Loucy (cell line): ENCODE data around the gene SLC6A9.

Source experiments
- H2AFZ ChIP-seq: fragments of 200-600 bp; sonication (generic); 2 replicates; pipeline ENCODE4 v1.6.0; 2016; ENCODE audit warnings: antibody characterized with exemption, mild to moderate bottlenecking, low read length, moderate library complexity
- H3F3A ChIP-seq: fragments of 200-600 bp; 2 replicates; pipeline ENCODE4 v1.6.0; 2016; ENCODE audit warnings: antibody characterized with exemption, low read depth, mild to moderate bottlenecking
- H3K27me3 ChIP-seq: fragments of 200-600 bp; sonication (generic); 2 replicates; pipeline ENCODE4 v1.6.1; 2014; ENCODE audit warnings: low read length, mild to moderate bottlenecking; ENCODE audit not compliant: insufficient read depth, poor library complexity, severe bottlenecking
- H3K36me3 ChIP-seq: fragments of 200-600 bp; sonication (generic); 2 replicates; pipeline ENCODE4 v1.6.1; 2016; ENCODE audit warnings: low read length; ENCODE audit not compliant: insufficient read depth
- H3K4me1 ChIP-seq: fragments of 200-600 bp; sonication (generic); 2 replicates; pipeline ENCODE4 v1.5.1; 2014; ENCODE audit warnings: low read length, mild to moderate bottlenecking; ENCODE audit not compliant: insufficient read depth, poor library complexity, severe bottlenecking
- H3K4me2 ChIP-seq: fragments of 200-600 bp; sonication (generic); 2 replicates; pipeline ENCODE4 v1.6.0; 2014; ENCODE audit warnings: antibody characterized with exemption, low read length, low read depth, mild to moderate bottlenecking; ENCODE audit not compliant: poor library complexity, severe bottlenecking
- H3K4me3 ChIP-seq: fragments of 200-600 bp; sonication (generic); 2 replicates; pipeline ENCODE4 v1.5.1; 2014; ENCODE audit warnings: low read length, mild to moderate bottlenecking, mixed read lengths; ENCODE audit not compliant: poor library complexity, severe bottlenecking
- H3K79me2 ChIP-seq: fragments of 200-600 bp; sonication (generic); 2 replicates; pipeline ENCODE4 v1.6.1; 2014; ENCODE audit warnings: low read length; ENCODE audit not compliant: insufficient read depth
- H3K9ac ChIP-seq: fragments of 200-600 bp; sonication (generic); 2 replicates; pipeline ENCODE4 v1.6.0; 2014; ENCODE audit warnings: mild to moderate bottlenecking, low read depth, low read length, moderate library complexity; ENCODE audit not compliant: poor library complexity, severe bottlenecking
- H3K9me2 ChIP-seq: fragments of 200-600 bp; sonication (generic); replicated peaks from 2 replicates; pipeline ENCODE4 v1.6.1; 2016; ENCODE audit warnings: low read depth, low read length, mixed read lengths
- H3K9me3 ChIP-seq: fragments of 200-600 bp; sonication (generic); 2 replicates; pipeline ENCODE4 v1.6.1; 2014; ENCODE audit warnings: mild to moderate bottlenecking, antibody characterized with exemption, low read length, low read depth; ENCODE audit not compliant: insufficient read depth
- H4K20me1 ChIP-seq: fragments of 200-600 bp; sonication (generic); 2 replicates; pipeline ENCODE4 v1.6.0; 2014; ENCODE audit warnings: antibody characterized with exemption, low read length, mild to moderate bottlenecking; ENCODE audit not compliant: insufficient read depth, poor library complexity, severe bottlenecking
- EZH2phosphoT487 ChIP-seq: fragments of 200-600 bp; IDR thresholded peaks from 2 replicates; pipeline ENCODE4 v1.6.1; 2018; ENCODE audit warnings: antibody characterized with exemption, mild to moderate bottlenecking, moderate library complexity, borderline replicate concordance
- TF ChIP-seq, protein P1 (sequence below): fragments of 200-600 bp; sonication (generic); conservative IDR thresholded peaks from 2 replicates; pipeline ENCODE4 v1.5.1; 2014; ENCODE audit warnings: mild to moderate bottlenecking, antibody characterized with exemption, low read length

The SLC6A9 gene

DNA sequence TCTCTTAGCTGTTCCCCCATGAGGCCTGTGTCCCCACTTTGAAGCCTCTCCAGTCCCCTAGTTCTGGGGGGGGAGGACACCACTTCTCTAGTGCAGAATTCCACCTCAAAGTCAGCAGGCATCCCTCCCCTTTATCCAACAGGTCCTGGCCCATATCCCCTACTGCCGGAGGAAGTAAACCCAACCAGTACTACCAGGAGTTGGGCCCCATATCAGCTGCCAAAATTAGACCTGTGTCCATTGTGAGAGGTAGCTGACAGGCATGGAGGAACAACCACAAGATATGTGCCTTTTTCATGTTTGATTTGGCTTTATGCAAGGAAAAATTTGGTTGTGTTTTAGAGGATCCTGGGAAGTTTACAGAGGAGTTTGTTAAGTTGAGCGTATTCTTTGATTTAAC lies 22.1 kb upstream of the SLC6A9 start:
- no peak overlapping the region for H2AFZ ChIP-seq
- H3K79me2 ChIP-seq, result no peaks in the 10 kb centered on the region
- peaks cover 5% of the 10 kb centered on the region for H3K4me1 ChIP-seq
- no peaks in the 10 kb centered on the region for H3K27me3 ChIP-seq
- no peaks in the 10 kb centered on the region for H3F3A ChIP-seq
- no peaks in the 10 kb centered on the region for H3K36me3 ChIP-seq
- no peaks in the 10 kb centered on the region for H4K20me1 ChIP-seq
- no peak overlapping the region for H3K4me3 ChIP-seq
- H3K9ac ChIP-seq, result no peak overlapping the region
- no peaks in the 10 kb centered on the region for H3K9me2 ChIP-seq
- no peak overlapping the region for H3K4me2 ChIP-seq
- no peaks in the 10 kb centered on the region for H3K9me3 ChIP-seq
- TF ChIP-seq, protein P1, sequence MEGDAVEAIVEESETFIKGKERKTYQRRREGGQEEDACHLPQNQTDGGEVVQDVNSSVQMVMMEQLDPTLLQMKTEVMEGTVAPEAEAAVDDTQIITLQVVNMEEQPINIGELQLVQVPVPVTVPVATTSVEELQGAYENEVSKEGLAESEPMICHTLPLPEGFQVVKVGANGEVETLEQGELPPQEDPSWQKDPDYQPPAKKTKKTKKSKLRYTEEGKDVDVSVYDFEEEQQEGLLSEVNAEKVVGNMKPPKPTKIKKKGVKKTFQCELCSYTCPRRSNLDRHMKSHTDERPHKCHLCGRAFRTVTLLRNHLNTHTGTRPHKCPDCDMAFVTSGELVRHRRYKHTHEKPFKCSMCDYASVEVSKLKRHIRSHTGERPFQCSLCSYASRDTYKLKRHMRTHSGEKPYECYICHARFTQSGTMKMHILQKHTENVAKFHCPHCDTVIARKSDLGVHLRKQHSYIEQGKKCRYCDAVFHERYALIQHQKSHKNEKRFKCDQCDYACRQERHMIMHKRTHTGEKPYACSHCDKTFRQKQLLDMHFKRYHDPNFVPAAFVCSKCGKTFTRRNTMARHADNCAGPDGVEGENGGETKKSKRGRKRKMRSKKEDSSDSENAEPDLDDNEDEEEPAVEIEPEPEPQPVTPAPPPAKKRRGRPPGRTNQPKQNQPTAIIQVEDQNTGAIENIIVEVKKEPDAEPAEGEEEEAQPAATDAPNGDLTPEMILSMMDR, result no peak
- TF ChIP-seq EZH2phosphoT487, result no peak

DNA sequence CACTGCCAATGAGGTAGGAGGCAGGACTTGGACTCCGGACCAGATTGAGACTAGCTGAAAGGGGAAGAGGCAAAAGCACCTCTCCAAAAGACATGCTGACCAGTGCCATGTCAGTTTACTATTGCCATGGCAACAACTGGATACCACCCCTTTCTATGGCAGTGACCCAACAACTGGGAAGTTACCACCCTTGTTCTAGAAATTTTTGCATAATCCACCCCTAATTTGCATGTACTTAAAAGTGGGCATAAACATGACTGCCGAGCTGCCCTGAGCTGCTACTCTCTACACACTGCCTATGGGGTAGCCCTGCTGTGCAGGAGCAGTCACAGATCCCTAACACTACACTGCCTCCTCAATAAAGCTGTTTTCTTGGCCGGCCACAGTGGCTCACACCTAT lies 19.0 kb upstream of the SLC6A9 start:
- H3K4me2 ChIP-seq, result no peak overlapping the region

DNA sequence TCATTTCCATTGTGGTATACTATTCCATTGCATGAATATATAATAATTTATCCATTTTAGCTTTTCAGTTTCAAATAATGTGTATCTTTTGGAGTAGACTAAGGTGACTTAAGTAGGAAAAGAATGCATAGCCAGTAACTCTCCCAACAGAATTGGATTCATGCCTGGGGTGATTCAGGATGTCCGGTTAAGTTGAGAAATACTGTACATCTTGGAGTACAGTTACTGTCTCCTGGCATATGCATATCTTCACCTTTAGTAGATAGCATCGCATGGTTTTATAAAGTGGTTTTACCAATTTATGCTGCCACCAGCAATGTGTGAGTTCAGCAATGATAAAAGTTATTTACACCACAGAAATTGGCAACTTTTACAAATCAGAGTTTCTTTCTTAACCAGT lies 18.6 kb upstream of the SLC6A9 start:
- Histone ChIP-seq H3K4me3 (no peak overlapping the region), H4K20me1 (no peaks in the 10 kb centered on the region), H3K9me2 (no peaks in the 10 kb centered on the region), H3F3A (no peaks in the 10 kb centered on the region), H3K27me3 (no peaks in the 10 kb centered on the region), H3K9me3 (no peaks in the 10 kb centered on the region), H3K9ac (no peak overlapping the region), H2AFZ (no peak overlapping the region), H3K79me2 (no peaks in the 10 kb centered on the region), H3K4me1 (peaks cover 12% of the 10 kb centered on the region), H3K36me3 (no peaks in the 10 kb centered on the region), H3K4me2 (no peak overlapping the region)
- TF ChIP-seq, protein P1, result no peak
- no peak for TF ChIP-seq EZH2phosphoT487

More for the DNA sequence above, 19.0 kb upstream of the SLC6A9 start:
- TF ChIP-seq, protein P1, result no peak
- no peak for TF ChIP-seq EZH2phosphoT487
- no peaks in the 10 kb centered on the region for H4K20me1 ChIP-seq
- no peaks in the 10 kb centered on the region for H3K79me2 ChIP-seq
- no peaks in the 10 kb centered on the region for H3K9me3 ChIP-seq
- no peak overlapping the region for H3K9ac ChIP-seq
- no peaks in the 10 kb centered on the region for H3F3A ChIP-seq
- H3K9me2 ChIP-seq, result no peaks in the 10 kb centered on the region
- H3K4me1 ChIP-seq, result peaks cover 12% of the 10 kb centered on the region
- no peaks in the 10 kb centered on the region for H3K27me3 ChIP-seq
- H3K4me3 ChIP-seq, result no peak overlapping the region
- H2AFZ ChIP-seq, result no peak overlapping the region
- no peaks in the 10 kb centered on the region for H3K36me3 ChIP-seq
